ENCODE results near the gene EBP.

- no peak for TF ChIP-seq EZH2 (IDR thresholded peaks at IDR 0.05; ENCODE audit: borderline replicate concordance, low read length)
- TF ChIP-seq, protein P1, sequence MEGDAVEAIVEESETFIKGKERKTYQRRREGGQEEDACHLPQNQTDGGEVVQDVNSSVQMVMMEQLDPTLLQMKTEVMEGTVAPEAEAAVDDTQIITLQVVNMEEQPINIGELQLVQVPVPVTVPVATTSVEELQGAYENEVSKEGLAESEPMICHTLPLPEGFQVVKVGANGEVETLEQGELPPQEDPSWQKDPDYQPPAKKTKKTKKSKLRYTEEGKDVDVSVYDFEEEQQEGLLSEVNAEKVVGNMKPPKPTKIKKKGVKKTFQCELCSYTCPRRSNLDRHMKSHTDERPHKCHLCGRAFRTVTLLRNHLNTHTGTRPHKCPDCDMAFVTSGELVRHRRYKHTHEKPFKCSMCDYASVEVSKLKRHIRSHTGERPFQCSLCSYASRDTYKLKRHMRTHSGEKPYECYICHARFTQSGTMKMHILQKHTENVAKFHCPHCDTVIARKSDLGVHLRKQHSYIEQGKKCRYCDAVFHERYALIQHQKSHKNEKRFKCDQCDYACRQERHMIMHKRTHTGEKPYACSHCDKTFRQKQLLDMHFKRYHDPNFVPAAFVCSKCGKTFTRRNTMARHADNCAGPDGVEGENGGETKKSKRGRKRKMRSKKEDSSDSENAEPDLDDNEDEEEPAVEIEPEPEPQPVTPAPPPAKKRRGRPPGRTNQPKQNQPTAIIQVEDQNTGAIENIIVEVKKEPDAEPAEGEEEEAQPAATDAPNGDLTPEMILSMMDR (conservative IDR thresholded peaks at IDR 0.05 in 1 of 2, IDR thresholded peaks at IDR 0.05 in 1 of 2; ENCODE audit: extremely low read depth in 1 of 2, insufficient read depth in 1 of 2, low read depth in 1 of 2, low read length in 2 of 2): no peak
Measured at GRCh38 chrX:48569958-48570357, 48.4 kb downstream of the EBP start.
